Activated CD4-positive, alpha-beta T cell treated with anti-CD3 and anti-CD28 coated beads for 36 hours (primary cell): ENCODE measurements around the gene SERINC4. TPM values are rescaled to one million over a fixed set of nuclear protein-coding genes. Genes with fewer than 3 reads are reported as not detected.
A peak's percentile ranks its signal among the peaks of the same experiment; 100 is the strongest.
"Not testable (repeated sequence)": the region's sequence is repeated elsewhere in the genome, so short reads cannot be mapped to it uniquely, and the experiment has no call there.

Experiments used
- ATAC-seq: fragments of 200-7000 bp; cut with Tn5 transposase; one replicate; pipeline ENCODE4 v1.10.0; 2021; ENCODE audit warnings: mild to moderate bottlenecking, moderate library complexity
- CTCF ChIA-PET: fragments of 350-600 bp; sonication (Branson Sonifier 250); formaldehyde crosslinking; loops from one replicate; lab custom pipeline; 2021; ENCODE audit warnings: antibody characterized with exemption; lab: Charles Lee
- POLR2A ChIA-PET: fragments of 350-600 bp; sonication (Branson Sonifier 250); formaldehyde crosslinking; loops from one replicate; lab custom pipeline; 2021; ENCODE audit warnings: antibody characterized with exemption, inconsistent platforms; lab: Charles Lee
- DNase-seq: peaks from one replicate; pipeline ENCODE4 v3.0.0-alpha.2; 2020
- H3K27ac Mint-ChIP-seq: one replicate; pipeline ENCODE4 v1.8.0; 2021; ENCODE audit warnings: mixed read lengths
- H3K27me3 Mint-ChIP-seq: one replicate; pipeline ENCODE4 v1.8.0; 2021; ENCODE audit warnings: mixed read lengths
- H3K36me3 Mint-ChIP-seq: one replicate; pipeline ENCODE4 v1.8.0; 2021; ENCODE audit warnings: low read depth, mixed read lengths
- H3K4me1 Mint-ChIP-seq: one replicate; pipeline ENCODE4 v1.8.0; 2021; ENCODE audit warnings: mixed read lengths
- H3K4me3 Mint-ChIP-seq: one replicate; pipeline ENCODE4 v1.8.0; 2021; ENCODE audit warnings: mild to moderate bottlenecking, moderate library complexity, mixed read lengths
- H3K9me3 Mint-ChIP-seq: one replicate; pipeline ENCODE4 v1.8.0; 2021; ENCODE audit warnings: low read depth, mixed read lengths
- intact Hi-C, 2 experiments: fragments of 100-400 bp; cut with DNase I in 1 of 2; cut with micrococcal nuclease in 1 of 2; formaldehyde crosslinking; loops; one replicate each; pipeline versions ENCODE4 v1.14.2 to v1.15.1; 2022 to 2024; cut with DNase I, micrococcal nuclease
- microRNA-seq: library from miRNA; unstranded; fragments of <30 nt; microRNA quantifications from one replicate; pipeline ENCODE4 v1.2.0, GENCODE V29; 2021; ENCODE audit warnings: borderline replicate concordance
- total RNA-seq, 2 experiments: library from RNA; stranded (reverse); gene quantifications; one replicate each; pipeline ENCODE4 v1.2.3, GENCODE V29; 2021

SERINC4 gene
- total RNA-seq, 2 experiments from 2014 or later, result 0.42 to 0.46 TPM

DNA sequence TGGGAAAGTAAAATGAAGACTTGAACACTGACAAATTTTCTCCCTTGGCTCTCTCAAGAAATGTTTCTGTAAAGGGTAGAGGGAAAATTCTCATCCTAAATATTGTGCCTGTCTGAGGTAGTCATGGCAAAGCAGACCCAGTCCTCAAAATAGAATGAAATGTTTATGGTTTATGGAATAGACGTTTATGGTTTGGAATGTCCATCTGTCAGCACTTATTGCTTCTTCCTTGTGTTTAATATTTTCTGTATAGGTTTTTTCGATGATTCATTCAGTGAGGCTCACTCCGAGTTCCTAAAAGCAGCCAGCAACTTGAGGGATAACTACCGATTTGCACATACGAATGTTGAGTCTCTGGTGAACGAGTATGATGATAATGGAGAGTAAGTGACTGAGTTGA lies 37.2 kb downstream of the SERINC4 start:
- H3K4me3 Mint-ChIP-seq, result no peak overlapping the region
- no peak for DNase-seq
- CTCF ChIA-PET, result interaction anchor here (1.1 kb wide), 1 partner anchor 8 kb away, joined by 3 read pairs; no protein-coding TSS in a partner anchor
- ATAC-seq, result no peak
- H3K9me3 Mint-ChIP-seq, result no peaks in the 10 kb centered on the region
- intact Hi-C loops, result no loop called here
- no peaks in the 10 kb centered on the region for H3K27me3 Mint-ChIP-seq
- no peaks in the 10 kb centered on the region for H3K4me1 Mint-ChIP-seq
- POLR2A ChIA-PET, result no interaction called here
- H3K27ac Mint-ChIP-seq, result no peak overlapping the region
- H3K36me3 Mint-ChIP-seq, result peaks cover 50% of the 10 kb centered on the region

DNA sequence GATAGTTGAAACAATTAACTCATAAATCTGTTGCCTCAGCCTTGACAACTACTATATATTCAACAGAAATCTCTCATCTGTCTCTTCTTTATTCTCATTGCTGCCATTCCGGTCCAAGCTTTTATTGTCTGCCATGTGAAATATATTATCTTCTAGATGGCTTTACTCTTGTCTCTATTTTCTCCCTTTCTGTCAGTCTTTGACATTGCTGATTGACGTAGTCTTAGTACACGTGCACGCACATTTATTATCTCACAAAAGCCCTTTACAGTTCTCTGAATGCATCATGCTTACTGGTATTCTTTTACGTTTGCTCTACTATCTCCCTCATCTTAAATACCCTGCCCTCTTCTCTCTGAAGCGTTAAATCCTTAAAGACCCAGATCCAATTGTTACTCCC lies 48.1 kb downstream of the SERINC4 start:
- Mint-ChIP-seq H3K9me3 (no peaks in the 10 kb centered on the region), H3K27me3 (no peaks in the 10 kb centered on the region), H3K4me3 (peak overlapping the region; percentile 29), H3K36me3 (peaks cover 64% of the 10 kb centered on the region), H3K27ac (peak overlapping the region; percentile 16), H3K4me1 (peaks cover 41% of the 10 kb centered on the region)
- intact Hi-C loops, result loop anchor here in 1 of 2 experiments (2.0 kb wide), 1 partner anchor 17 kb away; no protein-coding TSS in a partner anchor
- no peak for ATAC-seq
- CTCF ChIA-PET, result no interaction called here
- DNase-seq, result no peak
- POLR2A ChIA-PET, result no interaction called here

DNA sequence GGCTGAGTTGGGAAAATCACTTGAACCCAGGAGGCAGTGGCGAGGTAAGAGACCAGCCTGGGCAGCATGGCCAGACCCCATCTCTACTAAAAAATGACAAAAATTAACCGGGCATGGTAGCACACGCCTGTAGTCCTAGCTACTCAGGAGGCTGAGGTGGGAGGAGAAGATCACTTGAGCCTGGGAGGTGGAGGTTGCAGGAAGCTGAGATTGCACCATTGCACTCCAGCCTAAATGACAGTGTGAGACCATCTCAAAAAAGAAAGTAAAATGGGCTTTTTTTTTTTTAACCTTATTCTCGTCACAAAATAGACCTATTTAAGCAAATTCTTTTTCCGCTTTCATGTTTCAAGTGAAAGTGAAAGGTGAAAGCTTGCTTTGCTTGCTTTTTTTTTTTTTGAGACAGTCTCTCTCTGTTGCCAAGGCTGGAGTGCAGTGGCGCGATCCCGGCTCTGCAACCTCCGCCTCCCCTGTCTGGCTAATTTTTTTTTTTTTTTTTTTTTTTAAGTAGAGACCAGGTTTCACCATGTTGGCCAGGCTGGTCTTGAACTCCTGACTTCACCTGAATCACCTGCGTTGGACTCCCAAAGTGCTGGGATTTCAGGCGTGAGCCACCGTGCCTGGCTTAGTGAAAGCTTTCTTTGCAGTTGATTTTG lies 50.2 kb downstream of the SERINC4 start:
- peak; percentile 69 for DNase-seq
- POLR2A ChIA-PET, result interaction anchor here (0.6 to 2.1 kb wide), 6 partner anchors 20 to 664 kb away, joined by 3 to 7 read pairs (median 4); partner anchors contain the start of genes ELL3 and MFAP1
- peak overlapping the region; percentile 92 for H3K4me3 Mint-ChIP-seq

DNA sequence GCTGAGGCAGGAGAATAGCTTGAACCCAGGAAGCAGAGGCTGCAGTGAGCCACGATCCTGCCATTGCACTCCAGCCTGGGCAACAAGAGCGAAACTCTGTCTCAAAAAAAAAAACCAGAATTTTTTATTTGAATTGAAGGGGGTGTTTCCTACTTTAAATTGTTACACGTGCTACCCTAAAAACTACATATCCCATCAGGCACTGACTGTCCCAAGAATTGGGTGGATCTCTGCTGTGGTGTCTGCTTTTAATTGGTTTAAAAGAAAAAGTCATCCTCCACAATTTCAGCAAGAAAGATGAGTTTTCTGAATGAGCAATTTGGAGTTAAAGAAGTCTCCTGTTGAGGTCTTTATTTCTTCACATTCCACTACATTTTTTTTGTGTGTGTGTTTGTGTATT lies 51.6 kb downstream of the SERINC4 start:
- ChIA-PET CTCF (no interaction called here), POLR2A (interaction anchor here (0.6 to 2.1 kb wide), 3 partner anchors 76 to 637 kb away, joined by 3 to 7 read pairs (median 6); partner anchors contain the start of gene MFAP1)
- ATAC-seq, result peak; percentile 17
- peak overlapping the region; percentile 92 for H3K4me3 Mint-ChIP-seq
- H3K4me1 Mint-ChIP-seq, result peaks cover 47% of the 10 kb centered on the region
- peak; percentile 23 for DNase-seq
- H3K27me3 Mint-ChIP-seq, result no peaks in the 10 kb centered on the region
- no peaks in the 10 kb centered on the region for H3K9me3 Mint-ChIP-seq
- H3K27ac Mint-ChIP-seq, result peak overlapping the region; percentile 90
- intact Hi-C loops, result loop anchor here (1.0 to 5.0 kb wide), 9 partner anchors 44 to 1449 kb away; partner anchors contain the start of genes B2M (in 1 of the 2), CCNDBP1 (in 1 of the 2), CTDSPL2 (in 1 of the 2) and GOLM2 (in 1 of the 2)
- H3K36me3 Mint-ChIP-seq, result peaks cover 46% of the 10 kb centered on the region

More for the DNA sequence above, 50.2 kb downstream of the SERINC4 start:
- Mint-ChIP-seq H3K27ac (peak overlapping the region; percentile 82), H3K4me1 (peaks cover 45% of the 10 kb centered on the region), H3K27me3 (no peaks in the 10 kb centered on the region), H3K36me3 (peaks cover 54% of the 10 kb centered on the region), H3K9me3 (no peaks in the 10 kb centered on the region)
- peak; percentile 46 for ATAC-seq
- CTCF ChIA-PET, result interaction anchor here (0.7 to 1.2 kb wide), 2 partner anchors 19 to 20 kb away, joined by 3 read pairs; no protein-coding TSS in a partner anchor
- intact Hi-C loops, result loop anchor here (1.0 to 5.0 kb wide), 10 partner anchors 19 to 1447 kb away; partner anchors contain the start of genes B2M (in 1 of the 2), CCNDBP1 (in 1 of the 2), GOLM2 (in 1 of the 2) and PATL2 (in 1 of the 2)

DNA sequence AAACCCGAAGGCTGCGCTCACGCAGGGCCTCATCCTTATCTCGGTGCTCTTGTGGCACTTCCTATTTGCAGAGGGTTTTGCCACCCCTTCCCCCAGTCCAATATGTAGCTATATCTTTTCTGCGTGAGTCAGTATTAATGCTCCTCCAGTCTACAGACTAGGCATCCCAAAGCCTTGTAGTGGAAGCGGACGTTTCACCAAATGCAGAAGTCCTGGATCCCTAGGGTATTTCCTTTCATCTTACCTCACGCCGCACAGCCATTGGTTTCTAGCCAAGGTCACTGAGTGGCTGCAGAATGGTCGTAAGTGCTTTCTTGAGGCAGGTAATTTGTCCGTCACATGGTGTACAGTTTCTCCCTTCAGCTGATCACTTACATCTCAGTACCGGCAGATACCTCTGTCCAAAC lies 53.1 kb downstream of the SERINC4 start:
- CTCF ChIA-PET, H3K27me3 Mint-ChIP-seq, DNase-seq, H3K9me3 Mint-ChIP-seq: not testable (repeated sequence)
- peak; percentile 30 for ATAC-seq
- H3K27ac Mint-ChIP-seq, result peak overlapping the region; percentile 92
- H3K4me1 Mint-ChIP-seq, result peaks cover 36% of the 10 kb centered on the region
- H3K36me3 Mint-ChIP-seq, result peaks cover 36% of the 10 kb centered on the region
- intact Hi-C loops, result loop anchor here (1.0 to 5.0 kb wide), 15 partner anchors 30 to 1450 kb away; partner anchors contain the start of genes MFAP1 (in 2 of the 2), SERF2 (in 2 of the 2), TP53BP1 (in 2 of the 2) and B2M (in 1 of the 2)
- H3K4me3 Mint-ChIP-seq, result peak overlapping the region; percentile 92
- POLR2A ChIA-PET, result interaction anchor here (0.6 to 0.8 kb wide), 2 partner anchors 28 to 237 kb away, joined by 3 to 5 read pairs; no protein-coding TSS in a partner anchor

DNA sequence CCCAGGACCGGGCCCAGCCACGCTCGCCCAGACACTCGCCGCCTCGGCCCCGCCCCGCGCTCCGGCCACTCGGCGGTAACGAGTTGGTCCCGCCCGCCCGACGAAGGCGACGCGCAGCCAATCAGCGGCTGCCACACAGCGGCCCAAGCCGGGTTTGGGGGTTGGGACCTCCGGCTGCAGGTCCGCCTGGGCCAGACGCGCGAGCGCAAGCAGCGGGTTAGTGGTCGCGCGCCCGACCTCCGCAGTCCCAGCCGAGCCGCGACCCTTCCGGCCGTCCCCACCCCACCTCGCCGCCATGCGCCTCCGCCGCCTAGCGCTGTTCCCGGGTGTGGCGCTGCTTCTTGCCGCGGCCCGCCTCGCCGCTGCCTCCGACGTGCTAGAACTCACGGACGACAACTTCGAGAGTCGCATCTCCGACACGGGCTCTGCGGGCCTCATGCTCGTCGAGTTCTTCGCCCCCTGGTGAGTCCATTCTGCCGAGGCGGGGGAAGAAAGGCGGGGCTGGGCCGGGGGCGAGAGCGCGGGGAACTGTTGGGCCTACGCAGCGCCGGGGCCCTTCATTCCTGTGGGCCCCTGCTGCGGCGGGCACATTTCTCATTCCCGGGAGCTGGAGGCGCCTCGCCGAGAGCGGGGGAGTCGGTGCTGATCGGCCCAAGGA lies 53.6 kb downstream of the SERINC4 start, which contains the start of gene PDIA3:
Gene PDIA3, plus strand, starts transcription at position 194 of the 658 bp plus-strand sequence. Its CDS starts 102 bp downstream, at position 296.
- Mint-ChIP-seq H3K36me3 (peaks cover 30% of the 10 kb centered on the region), H3K4me1 (peaks cover 30% of the 10 kb centered on the region), H3K4me3 (peak within 1 kb of the TSS; percentile 92), H3K27ac (peak within 1 kb of the TSS; percentile 92)
- CTCF ChIA-PET, H3K27me3 Mint-ChIP-seq, H3K9me3 Mint-ChIP-seq: not testable (repeated sequence)
- peak; percentile 93 for DNase-seq
- POLR2A ChIA-PET, result interaction anchor here (0.6 to 1.1 kb wide), 4 partner anchors 29 to 236 kb away, joined by 3 to 5 read pairs (median 3); no protein-coding TSS in a partner anchor
- intact Hi-C loops, result loop anchor here (1.0 to 5.0 kb wide), 15 partner anchors 30 to 1451 kb away; partner anchors contain the start of genes MFAP1 (in 2 of the 2), SERF2 (in 2 of the 2), TP53BP1 (in 2 of the 2) and B2M (in 1 of the 2)
- peak; percentile 76 for ATAC-seq

Small RNA genes within 50 kb of the gene (microRNA-seq; reads per million reads assigned to microRNA genes)
- gene MIR1282, result not detected

Other genes with a start within 250 kb of the SERINC4 start
- 10 to 100 TPM; 37.7 to 42.6 TPM for gene PPIP5K1, start 210.0 kb downstream of the SERINC4 start, total RNA-seq
- gene CKMT1B, start 206.2 kb downstream of the SERINC4 start, total RNA-seq, result under 1 TPM in 1 of 2 experiments, not detected in 1; 0.25 TPM
- 1 to 10 TPM in 1 of 2 experiments, under 1 TPM in 1; 0.66 to 1.0 TPM for gene STRC, start 181.4 kb downstream of the SERINC4 start, total RNA-seq
- gene CATSPER2, start 151.4 kb downstream of the SERINC4 start, total RNA-seq, result 1 to 10 TPM; 1.9 to 2.2 TPM
- gene CKMT1A, start 106.4 kb downstream of the SERINC4 start, total RNA-seq, result under 1 TPM; 0.27 to 0.33 TPM
- 100 to 1,000 TPM; 274 to 287 TPM for gene PDIA3, start 53.8 kb downstream of the SERINC4 start, total RNA-seq
- 1 to 10 TPM; 3.6 TPM for gene ELL3, start 23.3 kb downstream of the SERINC4 start, total RNA-seq
- gene SERF2, start 7.9 kb downstream of the SERINC4 start, total RNA-seq, result 100 to 1,000 TPM; 710 to 718 TPM
- gene HYPK, start 379 bp upstream of the SERINC4 start, total RNA-seq, result 10 to 100 TPM; 14.0 to 16.4 TPM
- 10 to 100 TPM; 51.3 to 56.2 TPM for gene MFAP1, start 24.5 kb upstream of the SERINC4 start, total RNA-seq
- gene WDR76, start 26.8 kb upstream of the SERINC4 start, total RNA-seq, result 10 to 100 TPM; 75.4 to 95.2 TPM